ENCODE measurements around the gene DUSP14. TPM values are rescaled to one million over a fixed set of nuclear protein-coding genes. Genes with fewer than 3 reads are reported as not detected.

The DUSP14 gene
- total RNA-seq, 1 donor from 2014 or later = 19.9 TPM

DNA sequence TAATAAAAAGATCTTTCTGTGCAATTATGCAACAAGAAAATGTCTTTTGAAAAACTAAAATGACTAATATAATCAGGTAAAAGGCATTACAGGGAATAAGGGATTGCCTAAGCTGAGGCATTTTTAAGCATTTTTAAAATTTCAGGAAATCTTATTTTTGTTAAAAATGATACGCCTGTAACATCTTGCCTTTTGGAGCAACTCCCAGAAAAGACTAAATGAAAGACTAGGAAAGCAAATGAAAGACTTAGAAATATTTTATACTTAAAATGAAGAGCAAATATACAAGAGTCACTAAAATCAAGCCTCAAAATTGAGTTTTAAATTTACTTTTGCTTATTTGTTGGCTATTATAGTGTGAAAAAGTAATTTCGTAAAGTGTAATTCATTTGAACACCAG, 55.8 kb downstream of the DUSP14 start:
- Histone ChIP-seq H3K4me1 (peaks cover 13% of the 10 kb centered on the region), H3K27ac (no peak overlapping the region), H3K27me3 (no peaks in the 10 kb centered on the region), H3K9me3 (no peaks in the 10 kb centered on the region), H3K36me3 (peaks cover 0 to 19% of the 10 kb centered on the region in 2 donors), H3K4me3 (no peak overlapping the region)
- DNase-seq (ENCODE audit: extremely low spot score in 2 of 2) = no peak
- intact Hi-C loops (cut with DNase I) = no loop called here
- no peak for TF ChIP-seq POLR2AphosphoS5 (IDR thresholded peaks at IDR 0.05; ENCODE audit: insufficient read depth in 1 of 2, low read depth in 1 of 2)
- no peak for TF ChIP-seq POLR2A (IDR thresholded peaks at IDR 0.05)

DNA sequence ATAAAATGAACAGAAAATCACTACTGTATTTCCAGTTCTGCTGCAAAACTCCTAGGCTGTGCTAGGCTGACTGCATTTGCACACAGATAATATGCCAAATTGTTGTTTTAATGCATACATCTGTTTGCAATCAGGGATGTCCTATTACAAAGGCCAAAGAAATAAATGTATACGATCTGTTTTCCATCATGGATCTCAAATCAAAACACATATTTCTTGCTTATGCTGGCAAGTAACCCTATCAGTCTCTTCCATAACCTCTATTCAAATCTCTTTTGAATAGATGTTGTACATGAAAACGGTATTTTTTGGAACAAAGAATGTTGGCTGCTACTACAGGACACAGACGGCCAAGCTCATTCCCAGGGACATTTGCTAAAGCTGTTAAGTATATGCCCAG, 56.6 kb downstream of the DUSP14 start:
- no peaks in the 10 kb centered on the region for H3K9me3 ChIP-seq
- TF ChIP-seq, protein P1, sequence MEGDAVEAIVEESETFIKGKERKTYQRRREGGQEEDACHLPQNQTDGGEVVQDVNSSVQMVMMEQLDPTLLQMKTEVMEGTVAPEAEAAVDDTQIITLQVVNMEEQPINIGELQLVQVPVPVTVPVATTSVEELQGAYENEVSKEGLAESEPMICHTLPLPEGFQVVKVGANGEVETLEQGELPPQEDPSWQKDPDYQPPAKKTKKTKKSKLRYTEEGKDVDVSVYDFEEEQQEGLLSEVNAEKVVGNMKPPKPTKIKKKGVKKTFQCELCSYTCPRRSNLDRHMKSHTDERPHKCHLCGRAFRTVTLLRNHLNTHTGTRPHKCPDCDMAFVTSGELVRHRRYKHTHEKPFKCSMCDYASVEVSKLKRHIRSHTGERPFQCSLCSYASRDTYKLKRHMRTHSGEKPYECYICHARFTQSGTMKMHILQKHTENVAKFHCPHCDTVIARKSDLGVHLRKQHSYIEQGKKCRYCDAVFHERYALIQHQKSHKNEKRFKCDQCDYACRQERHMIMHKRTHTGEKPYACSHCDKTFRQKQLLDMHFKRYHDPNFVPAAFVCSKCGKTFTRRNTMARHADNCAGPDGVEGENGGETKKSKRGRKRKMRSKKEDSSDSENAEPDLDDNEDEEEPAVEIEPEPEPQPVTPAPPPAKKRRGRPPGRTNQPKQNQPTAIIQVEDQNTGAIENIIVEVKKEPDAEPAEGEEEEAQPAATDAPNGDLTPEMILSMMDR (IDR thresholded peaks at IDR 0.05) = no peak
- TF ChIP-seq POLR2A (IDR thresholded peaks at IDR 0.05) = no peak
- TF ChIP-seq POLR2AphosphoS5 (IDR thresholded peaks at IDR 0.05; ENCODE audit: insufficient read depth in 1 of 2, low read depth in 1 of 2) = no peak
- H3K4me3 ChIP-seq = no peak overlapping the region
- peaks cover 20% of the 10 kb centered on the region for H3K4me1 ChIP-seq
- no peak for DNase-seq (ENCODE audit: extremely low spot score in 2 of 2)
- H3K27me3 ChIP-seq = no peaks in the 10 kb centered on the region
- intact Hi-C loops (cut with DNase I) = no loop called here
- peaks cover 0 to 12% of the 10 kb centered on the region in 2 donors for H3K36me3 ChIP-seq
- no peak overlapping the region for H3K27ac ChIP-seq

DNA sequence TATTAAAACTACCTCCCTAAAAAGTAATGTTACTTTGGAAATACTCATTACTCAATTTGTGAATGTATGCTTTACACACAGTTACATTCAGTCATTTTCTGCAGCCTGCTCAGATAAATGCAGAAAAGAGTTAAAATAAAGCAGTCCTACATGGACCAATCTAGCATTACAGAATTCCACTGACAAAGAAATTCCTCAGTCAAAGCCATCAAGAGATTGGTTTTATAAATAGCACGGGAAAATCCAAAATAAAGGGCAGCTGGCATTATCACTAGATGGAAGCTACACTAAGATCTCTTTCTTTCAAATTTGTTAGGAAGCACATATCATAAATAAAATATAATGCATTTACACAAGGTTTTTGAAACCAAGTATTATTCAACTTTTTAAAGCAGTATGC, 58.3 kb downstream of the DUSP14 start:
- H3K9me3 ChIP-seq = no peaks in the 10 kb centered on the region
- intact Hi-C loops (cut with DNase I) = no loop called here
- H3K4me3 ChIP-seq = no peak overlapping the region
- no peak for DNase-seq (ENCODE audit: extremely low spot score in 2 of 2)
- no peaks in the 10 kb centered on the region for H3K27me3 ChIP-seq
- H3K4me1 ChIP-seq = peaks cover 34% of the 10 kb centered on the region
- TF ChIP-seq POLR2A (IDR thresholded peaks at IDR 0.05) (no peak), POLR2AphosphoS5 (IDR thresholded peaks at IDR 0.05; ENCODE audit: insufficient read depth in 1 of 2, low read depth in 1 of 2) (no peak)
- TF ChIP-seq, protein P1 (IDR thresholded peaks at IDR 0.05) = no peak
- peaks cover 0 to 5% of the 10 kb centered on the region in 2 donors for H3K36me3 ChIP-seq
- no peak overlapping the region for H3K27ac ChIP-seq

GRCh38 chr17:37551788-37552187, 62.1 kb downstream of the DUSP14 start:
- DNase-seq (ENCODE audit: extremely low spot score in 2 of 2) = no peak
- no peaks in the 10 kb centered on the region for H3K9me3 ChIP-seq
- peaks cover 25% of the 10 kb centered on the region for H3K4me1 ChIP-seq
- peaks cover 0 to 26% of the 10 kb centered on the region in 2 donors for H3K36me3 ChIP-seq
- TF ChIP-seq POLR2AphosphoS5 (IDR thresholded peaks at IDR 0.05; ENCODE audit: insufficient read depth in 1 of 2, low read depth in 1 of 2) = peak in 1 of 2 donors; percentile 29
- no peak for TF ChIP-seq POLR2A (IDR thresholded peaks at IDR 0.05)
- H3K27me3 ChIP-seq = no peaks in the 10 kb centered on the region
- intact Hi-C loops (cut with DNase I) = no loop called here
- no peak overlapping the region for H3K27ac ChIP-seq
- no peak overlapping the region for H3K4me3 ChIP-seq

GRCh38 chr17:37553401-37553966, 63.8 kb downstream of the DUSP14 start:
- no peak for DNase-seq (ENCODE audit: extremely low spot score in 2 of 2)
- TF ChIP-seq POLR2AphosphoS5 (IDR thresholded peaks at IDR 0.05; ENCODE audit: insufficient read depth in 1 of 2, low read depth in 1 of 2) (no peak), POLR2A (IDR thresholded peaks at IDR 0.05) (no peak)
- TF ChIP-seq, protein P1 (IDR thresholded peaks at IDR 0.05) = no peak
- Histone ChIP-seq H3K36me3 (peaks cover 0 to 33% of the 10 kb centered on the region in 2 donors), H3K4me3 (no peak overlapping the region), H3K27ac (no peak overlapping the region), H3K9me3 (no peaks in the 10 kb centered on the region), H3K4me1 (peaks cover 20% of the 10 kb centered on the region), H3K27me3 (no peaks in the 10 kb centered on the region)
- intact Hi-C loops (cut with DNase I) = no loop called here

GRCh38 chr17:37555386-37555785, 65.7 kb downstream of the DUSP14 start:
- no peak overlapping the region for H3K27ac ChIP-seq
- intact Hi-C loops (cut with DNase I) = no loop called here
- no peaks in the 10 kb centered on the region for H3K9me3 ChIP-seq
- H3K4me1 ChIP-seq = peaks cover 20% of the 10 kb centered on the region
- TF ChIP-seq, protein P1 (IDR thresholded peaks at IDR 0.05) = no peak
- no peak for TF ChIP-seq POLR2AphosphoS5 (IDR thresholded peaks at IDR 0.05; ENCODE audit: insufficient read depth in 1 of 2, low read depth in 1 of 2)
- TF ChIP-seq POLR2A (IDR thresholded peaks at IDR 0.05) = no peak
- DNase-seq (ENCODE audit: extremely low spot score in 2 of 2) = no peak
- H3K36me3 ChIP-seq = peaks cover 0 to 46% of the 10 kb centered on the region in 2 donors
- no peak overlapping the region for H3K4me3 ChIP-seq
- H3K27me3 ChIP-seq = no peaks in the 10 kb centered on the region

Data from vagina (tissue), 2 donors.